HL-60/S4 treated with retinoic acid at 250 ng/mL for 4 days and 3 days (cell line): Measurements from ENCODE around the gene CEP112.
"Not testable (repeated sequence)": the region's sequence is repeated elsewhere in the genome, so short reads cannot be mapped to it uniquely, and the experiment has no call there.

ENCODE experiments used
- in situ Hi-C: fragments of 300-500 bp; cut with MboI; formaldehyde crosslinking; loops from 2 replicates; pipeline ENCODE4 v1.7.0; 2022; ENCODE audit warnings: low sequenced_read_pairs

Gene CEP112

GRCh38 chr17:66088173-66088572 lies 103.8 kb downstream of the CEP112 start:
- in situ Hi-C loops: no loop called here

- in situ Hi-C loops: no loop called here
Measured at GRCh38 chr17:66087073-66087472, 104.9 kb downstream of the CEP112 start.

GRCh38 chr17:66085221-66085620 lies 106.7 kb downstream of the CEP112 start:
- in situ Hi-C loops: no loop called here

- in situ Hi-C loops: not testable (repeated sequence)
Measured at GRCh38 chr17:66080670-66081069, 111.3 kb downstream of the CEP112 start.

GRCh38 chr17:66076546-66077190 lies 115.3 kb downstream of the CEP112 start:
- in situ Hi-C loops: no loop called here

- in situ Hi-C loops: no loop called here
Measured at GRCh38 chr17:66073384-66073783, 118.5 kb downstream of the CEP112 start.

- in situ Hi-C loops: no loop called here
Measured at GRCh38 chr17:66063686-66064085, 128.2 kb downstream of the CEP112 start.

GRCh38 chr17:66056148-66056547 lies 135.8 kb downstream of the CEP112 start:
- in situ Hi-C loops: no loop called here

- in situ Hi-C loops: no loop called here
Measured at GRCh38 chr17:66054242-66054641, 137.7 kb downstream of the CEP112 start.

GRCh38 chr17:66044083-66044482 lies 147.8 kb downstream of the CEP112 start:
- in situ Hi-C loops: no loop called here

GRCh38 chr17:66043419-66043818 lies 148.5 kb downstream of the CEP112 start:
- in situ Hi-C loops: no loop called here

GRCh38 chr17:66040402-66040801 lies 151.5 kb downstream of the CEP112 start:
- in situ Hi-C loops: no loop called here

GRCh38 chr17:66038125-66038524 lies 153.8 kb downstream of the CEP112 start:
- in situ Hi-C loops: no loop called here

GRCh38 chr17:66037221-66037620 lies 154.7 kb downstream of the CEP112 start:
- in situ Hi-C loops: no loop called here

GRCh38 chr17:66032082-66032712 lies 159.7 kb downstream of the CEP112 start:
- in situ Hi-C loops: no loop called here

- in situ Hi-C loops: no loop called here
Measured at GRCh38 chr17:66025551-66025950, 166.4 kb downstream of the CEP112 start.

- in situ Hi-C loops: no loop called here
Measured at GRCh38 chr17:66021757-66022156, 170.2 kb downstream of the CEP112 start.

GRCh38 chr17:66018786-66019185 lies 173.1 kb downstream of the CEP112 start:
- in situ Hi-C loops: no loop called here

- in situ Hi-C loops: no loop called here
Measured at GRCh38 chr17:66016231-66016630, 175.7 kb downstream of the CEP112 start.

GRCh38 chr17:66008680-66009079 lies 183.3 kb downstream of the CEP112 start:
- in situ Hi-C loops: no loop called here

GRCh38 chr17:66006654-66007053 lies 185.3 kb downstream of the CEP112 start:
- in situ Hi-C loops: no loop called here

GRCh38 chr17:66002812-66003211 lies 189.1 kb downstream of the CEP112 start:
- in situ Hi-C loops: no loop called here
